ENCODE results near the gene CADM1.

The CADM1 gene

GRCh38 chr11:115244758-115245157 is 259.5 kb downstream of the CADM1 start:
- no peak overlapping the region for H3K4me3 ChIP-seq (ENCODE audit: low read length)
- H3K9me3 ChIP-seq (ENCODE audit: low read length), result no peaks in the 10 kb centered on the region
- no peaks in the 10 kb centered on the region for H3K27me3 ChIP-seq (ENCODE audit: insufficient read depth, low read length)
- H2AFZ ChIP-seq (ENCODE audit: low read depth, low read length), result no peak overlapping the region
- H3K36me3 ChIP-seq (ENCODE audit: insufficient read depth, low read length), result no peaks in the 10 kb centered on the region
- peaks cover 28% of the 10 kb centered on the region for H3K4me1 ChIP-seq (ENCODE audit: insufficient read depth, low read length)

GRCh38 chr11:115244296-115244695 is 259.9 kb downstream of the CADM1 start:
- no peaks in the 10 kb centered on the region for H3K9me3 ChIP-seq (ENCODE audit: low read length)
- no peaks in the 10 kb centered on the region for H3K36me3 ChIP-seq (ENCODE audit: insufficient read depth, low read length)
- no peak overlapping the region for H3K4me3 ChIP-seq (ENCODE audit: low read length)
- H2AFZ ChIP-seq (ENCODE audit: low read depth, low read length), result no peak overlapping the region
- H3K27me3 ChIP-seq (ENCODE audit: insufficient read depth, low read length), result no peaks in the 10 kb centered on the region
- peaks cover 28% of the 10 kb centered on the region for H3K4me1 ChIP-seq (ENCODE audit: insufficient read depth, low read length)

GRCh38 chr11:115242982-115243381 is 261.2 kb downstream of the CADM1 start:
- no peaks in the 10 kb centered on the region for H3K36me3 ChIP-seq (ENCODE audit: insufficient read depth, low read length)
- H3K4me1 ChIP-seq (ENCODE audit: insufficient read depth, low read length), result peaks cover 21% of the 10 kb centered on the region
- H3K27me3 ChIP-seq (ENCODE audit: insufficient read depth, low read length), result no peaks in the 10 kb centered on the region
- no peak overlapping the region for H3K4me3 ChIP-seq (ENCODE audit: low read length)
- no peak overlapping the region for H2AFZ ChIP-seq (ENCODE audit: low read depth, low read length)
- H3K9me3 ChIP-seq (ENCODE audit: low read length), result no peaks in the 10 kb centered on the region

- Histone ChIP-seq H3K36me3 (ENCODE audit: insufficient read depth, low read length) (no peaks in the 10 kb centered on the region), H2AFZ (ENCODE audit: low read depth, low read length) (no peak overlapping the region), H3K4me1 (ENCODE audit: insufficient read depth, low read length) (peaks cover 11% of the 10 kb centered on the region), H3K9me3 (ENCODE audit: low read length) (no peaks in the 10 kb centered on the region), H3K4me3 (ENCODE audit: low read length) (no peak overlapping the region), H3K27me3 (ENCODE audit: insufficient read depth, low read length) (no peaks in the 10 kb centered on the region)
These were observed 262.3 kb downstream of the CADM1 start for GRCh38 chr11:115241899-115242298.

- Histone ChIP-seq H3K4me3 (ENCODE audit: low read length) (no peak overlapping the region), H3K4me1 (ENCODE audit: insufficient read depth, low read length) (no peaks in the 10 kb centered on the region), H3K9me3 (ENCODE audit: low read length) (no peaks in the 10 kb centered on the region), H3K36me3 (ENCODE audit: insufficient read depth, low read length) (no peaks in the 10 kb centered on the region), H3K27me3 (ENCODE audit: insufficient read depth, low read length) (no peaks in the 10 kb centered on the region), H2AFZ (ENCODE audit: low read depth, low read length) (no peak overlapping the region)
These were observed 265.4 kb downstream of the CADM1 start for GRCh38 chr11:115238791-115239190.

GRCh38 chr11:115238086-115238485 is 266.1 kb downstream of the CADM1 start:
- Histone ChIP-seq H3K4me1 (ENCODE audit: insufficient read depth, low read length) (no peaks in the 10 kb centered on the region), H2AFZ (ENCODE audit: low read depth, low read length) (no peak overlapping the region), H3K9me3 (ENCODE audit: low read length) (no peaks in the 10 kb centered on the region), H3K4me3 (ENCODE audit: low read length) (no peak overlapping the region), H3K27me3 (ENCODE audit: insufficient read depth, low read length) (no peaks in the 10 kb centered on the region), H3K36me3 (ENCODE audit: insufficient read depth, low read length) (no peaks in the 10 kb centered on the region)

- Histone ChIP-seq H3K36me3 (ENCODE audit: insufficient read depth, low read length) (no peaks in the 10 kb centered on the region), H2AFZ (ENCODE audit: low read depth, low read length) (no peak overlapping the region)
These were observed 266.6 kb downstream of the CADM1 start for GRCh38 chr11:115237578-115237977.

GRCh38 chr11:115234794-115235193 is 269.4 kb downstream of the CADM1 start:
- no peaks in the 10 kb centered on the region for H3K27me3 ChIP-seq (ENCODE audit: insufficient read depth, low read length)
- no peak overlapping the region for H2AFZ ChIP-seq (ENCODE audit: low read depth, low read length)
- H3K36me3 ChIP-seq (ENCODE audit: insufficient read depth, low read length), result peaks cover 10% of the 10 kb centered on the region
- no peaks in the 10 kb centered on the region for H3K4me1 ChIP-seq (ENCODE audit: insufficient read depth, low read length)
- no peak overlapping the region for H3K4me3 ChIP-seq (ENCODE audit: low read length)
- H3K9me3 ChIP-seq (ENCODE audit: low read length), result no peaks in the 10 kb centered on the region

More at GRCh38 chr11:115237578-115237977, 266.6 kb downstream of the CADM1 start:
- Histone ChIP-seq H3K4me3 (ENCODE audit: low read length) (no peak overlapping the region), H3K4me1 (ENCODE audit: insufficient read depth, low read length) (no peaks in the 10 kb centered on the region), H3K9me3 (ENCODE audit: low read length) (no peaks in the 10 kb centered on the region), H3K27me3 (ENCODE audit: insufficient read depth, low read length) (no peaks in the 10 kb centered on the region)

GRCh38 chr11:115226556-115226955 is 277.7 kb downstream of the CADM1 start:
- no peaks in the 10 kb centered on the region for H3K27me3 ChIP-seq (ENCODE audit: insufficient read depth, low read length)
- H3K4me1 ChIP-seq (ENCODE audit: insufficient read depth, low read length), result peaks cover 27% of the 10 kb centered on the region
- peaks cover 12% of the 10 kb centered on the region for H3K36me3 ChIP-seq (ENCODE audit: insufficient read depth, low read length)
- peaks cover 5% of the 10 kb centered on the region for H3K9me3 ChIP-seq (ENCODE audit: low read length)
- no peak overlapping the region for H3K4me3 ChIP-seq (ENCODE audit: low read length)
- no peak overlapping the region for H2AFZ ChIP-seq (ENCODE audit: low read depth, low read length)

- Histone ChIP-seq H3K27me3 (ENCODE audit: insufficient read depth, low read length) (no peaks in the 10 kb centered on the region), H3K9me3 (ENCODE audit: low read length) (peaks cover 5% of the 10 kb centered on the region), H3K4me3 (ENCODE audit: low read length) (no peak overlapping the region), H2AFZ (ENCODE audit: low read depth, low read length) (no peak overlapping the region), H3K4me1 (ENCODE audit: insufficient read depth, low read length) (peaks cover 27% of the 10 kb centered on the region), H3K36me3 (ENCODE audit: insufficient read depth, low read length) (peaks cover 2% of the 10 kb centered on the region)
These were observed 279.7 kb downstream of the CADM1 start for GRCh38 chr11:115224551-115224950.

GRCh38 chr11:115222863-115223530 is 281.2 kb downstream of the CADM1 start:
- no peak overlapping the region for H3K4me3 ChIP-seq (ENCODE audit: low read length)
- peaks cover 27% of the 10 kb centered on the region for H3K4me1 ChIP-seq (ENCODE audit: insufficient read depth, low read length)
- H2AFZ ChIP-seq (ENCODE audit: low read depth, low read length), result no peak overlapping the region
- H3K9me3 ChIP-seq (ENCODE audit: low read length), result peaks cover 3% of the 10 kb centered on the region
- H3K27me3 ChIP-seq (ENCODE audit: insufficient read depth, low read length), result no peaks in the 10 kb centered on the region
- H3K36me3 ChIP-seq (ENCODE audit: insufficient read depth, low read length), result no peaks in the 10 kb centered on the region

- no peaks in the 10 kb centered on the region for H3K27me3 ChIP-seq (ENCODE audit: insufficient read depth, low read length)
- H3K9me3 ChIP-seq (ENCODE audit: low read length), result peaks cover 3% of the 10 kb centered on the region
- H3K4me3 ChIP-seq (ENCODE audit: low read length), result no peak overlapping the region
- no peak overlapping the region for H2AFZ ChIP-seq (ENCODE audit: low read depth, low read length)
- H3K36me3 ChIP-seq (ENCODE audit: insufficient read depth, low read length), result no peaks in the 10 kb centered on the region
- H3K4me1 ChIP-seq (ENCODE audit: insufficient read depth, low read length), result peaks cover 27% of the 10 kb centered on the region
These were observed 281.9 kb downstream of the CADM1 start for GRCh38 chr11:115222218-115222862.

GRCh38 chr11:115221461-115222069 is 282.6 kb downstream of the CADM1 start:
- Histone ChIP-seq H3K27me3 (ENCODE audit: insufficient read depth, low read length) (no peaks in the 10 kb centered on the region), H2AFZ (ENCODE audit: low read depth, low read length) (no peak overlapping the region), H3K9me3 (ENCODE audit: low read length) (peaks cover 3% of the 10 kb centered on the region), H3K36me3 (ENCODE audit: insufficient read depth, low read length) (no peaks in the 10 kb centered on the region), H3K4me3 (ENCODE audit: low read length) (no peak overlapping the region), H3K4me1 (ENCODE audit: insufficient read depth, low read length) (peaks cover 22% of the 10 kb centered on the region)

All from neuron (in vitro differentiated cells).